HS-5 (cell line): ENCODE data around the gene POTEB3.
"Not testable (repeated sequence)": the region's sequence is repeated elsewhere in the genome, so short reads cannot be mapped to it uniquely, and the experiment has no call there.

Experiments
- DNase-seq: peaks from one replicate; pipeline ENCODE4 v3.0.0-alpha.2; 2012; ENCODE audit warnings: low read depth

Gene POTEB3

DNA sequence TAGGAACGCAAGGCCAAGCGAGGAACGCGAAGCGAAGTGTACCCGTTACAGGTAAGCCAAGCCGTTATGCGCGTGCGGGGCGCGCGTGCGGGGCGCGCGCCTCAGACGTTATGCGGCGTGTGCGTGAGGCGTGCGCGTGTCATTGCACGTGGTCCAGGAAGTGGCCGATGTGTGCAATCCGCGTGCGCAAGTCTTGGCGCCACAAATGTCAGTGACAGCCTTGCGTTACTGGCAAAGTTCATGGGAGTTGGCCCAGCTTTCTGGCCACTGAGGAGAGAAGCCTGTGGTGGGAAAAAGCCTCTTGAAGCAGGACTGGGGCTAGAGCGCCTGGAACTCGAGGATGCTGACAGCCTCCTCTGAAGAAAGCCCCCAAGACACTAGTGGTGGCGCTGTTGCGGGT is at the start of gene POTEB3:
TSS of gene POTEB3 (minus strand) at position 101 of the 400 bp plus-strand sequence. CDS start 488 bp downstream, outside the sequence.
- DNase-seq: not testable (repeated sequence)

DNA sequence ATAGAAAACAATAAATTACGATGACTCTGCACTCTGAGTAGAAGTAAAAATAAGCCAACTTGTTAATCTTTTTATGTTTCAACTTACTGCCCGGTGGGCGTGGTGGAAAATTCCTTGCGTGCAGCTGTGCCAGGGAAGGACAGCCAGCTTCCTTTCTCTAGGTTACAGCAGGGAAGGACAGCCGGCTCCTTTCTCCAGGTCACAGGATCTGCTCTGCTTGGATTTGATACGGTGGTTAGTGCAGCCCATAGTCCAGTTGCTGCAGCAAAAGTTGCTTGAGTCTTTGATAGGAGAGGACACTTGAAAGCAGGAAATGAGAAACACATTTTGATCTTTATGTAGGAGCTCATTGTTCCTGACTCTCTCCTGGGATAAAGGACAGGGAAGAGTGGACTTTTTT is 13.4 kb upstream of the POTEB3 start:
- not testable (repeated sequence) for DNase-seq

DNA sequence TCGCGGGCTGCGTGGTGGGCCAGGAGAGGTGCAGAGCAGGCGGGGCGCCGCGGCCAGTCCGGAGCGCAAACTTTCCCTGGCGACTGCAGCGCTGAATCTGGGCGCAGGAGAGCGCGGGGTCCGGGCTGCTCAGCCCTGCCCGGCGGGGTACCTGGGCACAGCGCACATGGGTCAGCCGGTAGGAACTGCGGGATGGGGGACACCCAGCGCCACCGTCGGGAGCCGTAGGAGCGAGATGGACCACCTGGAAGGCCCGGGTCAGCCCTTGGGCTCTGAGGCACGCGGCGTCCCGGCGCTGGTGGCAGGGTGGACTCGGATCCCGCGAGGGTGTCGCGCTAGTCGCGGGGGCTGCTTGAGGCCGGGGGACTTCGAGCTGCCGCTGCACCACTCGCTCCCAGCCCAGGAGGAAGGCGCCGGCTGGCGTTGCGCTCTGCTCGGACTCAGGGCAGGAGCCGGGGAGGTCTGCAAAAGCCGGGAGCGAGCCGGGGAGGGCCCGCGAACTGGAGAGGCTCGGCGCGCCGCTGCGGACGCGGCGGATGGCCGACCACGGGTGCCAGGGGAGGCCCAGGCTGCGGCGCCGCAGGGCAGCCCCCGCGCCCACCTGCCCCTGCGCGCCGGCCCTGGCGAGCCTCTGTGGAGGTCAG is 11.7 kb upstream of the POTEB3 start:
- not testable (repeated sequence) for DNase-seq

DNA sequence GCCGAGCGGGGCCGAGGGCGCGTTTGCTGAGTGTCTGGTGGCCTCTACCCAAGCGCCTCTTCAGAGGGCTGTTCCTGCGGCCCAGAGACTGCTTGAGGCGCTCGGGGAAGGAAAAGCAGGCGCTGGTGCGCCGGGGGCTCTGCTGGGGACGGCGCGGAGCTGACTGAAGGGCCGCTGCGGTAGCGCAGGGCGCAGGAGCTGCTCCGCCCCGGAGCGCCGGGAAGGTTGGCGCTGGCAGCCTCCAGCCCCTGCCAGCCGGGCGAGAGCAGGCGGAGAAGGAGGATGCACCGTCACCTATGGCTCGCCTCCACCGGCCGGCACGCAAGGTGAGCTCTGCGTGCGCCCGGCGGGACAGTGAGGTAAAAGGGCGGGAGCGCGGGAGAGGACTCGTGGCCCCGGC is 11.2 kb upstream of the POTEB3 start:
- not testable (repeated sequence) for DNase-seq

DNA sequence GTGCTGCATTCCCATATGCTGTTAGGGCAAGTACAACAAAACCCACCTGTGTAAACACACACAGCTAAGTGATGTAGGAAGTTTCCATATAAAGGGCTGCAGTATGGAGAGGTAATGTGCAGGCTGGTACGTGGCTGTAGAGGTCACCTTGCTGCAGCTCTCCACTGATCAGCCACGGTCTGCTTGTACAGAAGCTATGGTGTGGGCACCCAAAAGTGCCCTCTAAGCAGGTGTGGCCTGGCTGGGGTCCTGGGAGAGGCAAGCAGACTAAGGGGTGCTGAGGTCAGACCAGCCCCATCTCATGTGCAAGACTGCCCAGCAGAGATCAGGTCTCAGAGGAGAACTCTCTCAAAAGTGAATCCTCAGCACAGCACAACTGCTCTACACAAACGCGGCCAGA is 32.9 kb downstream of the POTEB3 start:
- DNase-seq: not testable (repeated sequence)

GRCh38 chr15:21401531-21401930 is 38.8 kb downstream of the POTEB3 start:
- not testable (repeated sequence) for DNase-seq

GRCh38 chr15:21399111-21399510 is 41.2 kb downstream of the POTEB3 start:
- DNase-seq: not testable (repeated sequence)

GRCh38 chr15:21398511-21398910 is 41.8 kb downstream of the POTEB3 start:
- DNase-seq: not testable (repeated sequence)

GRCh38 chr15:21397656-21398055 is 42.6 kb downstream of the POTEB3 start:
- DNase-seq: not testable (repeated sequence)

- not testable (repeated sequence) for DNase-seq
Measured at GRCh38 chr15:21397186-21397585, 43.1 kb downstream of the POTEB3 start.

DNA sequence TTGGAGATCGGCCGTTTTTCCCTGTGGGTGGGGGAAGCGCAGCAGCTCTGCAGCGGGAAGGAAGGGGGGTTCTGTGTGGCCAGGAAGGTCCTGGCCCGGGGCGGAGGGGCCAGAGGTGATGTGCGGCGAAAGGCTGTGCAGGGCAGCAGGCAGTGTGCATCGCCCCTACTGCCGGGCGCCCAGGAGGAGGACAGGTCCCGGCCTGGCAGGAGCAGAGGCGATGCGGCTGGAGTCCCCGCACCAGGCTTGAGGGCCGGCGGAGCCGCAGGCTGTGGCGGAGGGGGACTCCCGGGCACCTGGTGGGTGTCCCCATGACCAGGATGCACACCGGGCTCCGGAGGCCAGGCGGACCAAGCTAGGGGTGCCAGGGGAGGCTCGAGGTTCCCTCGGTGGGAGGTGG is 54.3 kb downstream of the POTEB3 start:
- not testable (repeated sequence) for DNase-seq

- DNase-seq: not testable (repeated sequence)
Measured at GRCh38 chr15:21383866-21384485, 56.3 kb downstream of the POTEB3 start.

- not testable (repeated sequence) for DNase-seq
Measured at GRCh38 chr15:21373682-21374081, 66.6 kb downstream of the POTEB3 start.

DNA sequence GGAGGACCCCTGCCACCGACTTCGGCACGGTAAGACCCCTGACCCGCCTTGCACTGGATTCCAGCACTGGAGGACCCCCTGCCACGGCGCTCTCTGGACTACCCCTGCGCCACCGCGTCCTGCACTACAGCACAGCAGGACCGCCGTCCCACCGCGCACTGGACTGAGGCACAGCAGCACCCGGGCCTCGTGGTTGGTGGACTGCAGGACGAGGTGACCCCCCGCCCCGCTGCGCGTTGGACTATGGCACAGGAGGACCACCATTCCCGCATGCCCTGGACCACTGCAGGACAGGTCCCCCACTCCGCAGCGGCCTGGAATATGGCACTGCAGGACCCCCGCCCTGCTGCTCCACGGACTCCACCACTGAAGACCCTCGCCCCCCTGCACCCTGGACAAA is 71.1 kb downstream of the POTEB3 start:
- DNase-seq: not testable (repeated sequence)

GRCh38 chr15:21368625-21369024 is 71.7 kb downstream of the POTEB3 start:
- DNase-seq: not testable (repeated sequence)
